CD14-positive monocyte (primary cell): ENCODE measurements around the gene TRIM49C. TPM values are rescaled to one million over a fixed set of nuclear protein-coding genes. Genes with fewer than 3 reads are reported as not detected.
"Not testable (repeated sequence)": the region's sequence is repeated elsewhere in the genome, so short reads cannot be mapped to it uniquely, and the experiment has no call there.

Experiments
- DNase-seq, 3 donors: peaks; one replicate each; pipeline ENCODE4 v3.0.0-alpha.2; 2011 to 2022
- H2AFZ ChIP-seq: 2 replicates; pipeline ENCODE4 v1.6.0; 2012; ENCODE audit warnings: mild to moderate bottlenecking, low read depth, low read length, inconsistent platforms; ENCODE audit not compliant: insufficient read depth, poor library complexity, severe bottlenecking
- H3K27ac ChIP-seq, 2 donors: 1 replicate in 1 of 2; 2 replicates in 1 of 2; pipeline ENCODE4 v1.5.1; 2012 to 2013; ENCODE audit warnings: low read length in 2 of 2, control low read depth in 1 of 2, inconsistent platforms in 1 of 2, low read depth in 1 of 2, mild to moderate bottlenecking in 1 of 2
- H3K27me3 ChIP-seq, 2 donors: one replicate each; pipeline versions ENCODE4 v1.6.0 to v1.6.1; 2011 to 2013; ENCODE audit warnings: low read length in 2 of 2; ENCODE audit not compliant: control insufficient read depth in 2 of 2, insufficient read depth in 2 of 2
- H3K36me3 ChIP-seq, 2 donors: replicated peaks in 1 of 2; 1 replicate in 1 of 2; 2 replicates in 1 of 2; pipeline versions ENCODE4 v1.5.1 to v1.6.1; 2012 to 2013; ENCODE audit warnings: low read length in 2 of 2, control low read depth in 1 of 2, inconsistent platforms in 1 of 2, mild to moderate bottlenecking in 1 of 2; ENCODE audit not compliant: insufficient read depth in 2 of 2, control insufficient read depth in 1 of 2
- H3K4me1 ChIP-seq, 2 donors: 1 replicate in 1 of 2; 2 replicates in 1 of 2; pipeline versions ENCODE4 v1.5.1 to v1.6.1; 2012 to 2013; ENCODE audit warnings: low read length in 2 of 2, control low read depth in 1 of 2, inconsistent platforms in 1 of 2, mild to moderate bottlenecking in 1 of 2, moderate library complexity in 1 of 2; ENCODE audit not compliant: insufficient read depth in 2 of 2, control insufficient read depth in 1 of 2
- H3K4me2 ChIP-seq: replicated peaks from 2 replicates; pipeline ENCODE3; 2012; ENCODE audit warnings: low read length, moderate library complexity, mild to moderate bottlenecking; ENCODE audit not compliant: poor library complexity, severe bottlenecking; ENCODE audit errors: extremely low read depth
- H3K4me3 ChIP-seq, 3 experiments: fragments of 200-600 bp in 1 of 3; sonication (generic) in 1 of 3; replicated peaks in 1 of 3; 1 replicate in 2 of 3; 2 replicates in 1 of 3; pipeline ENCODE4 v1.5.1; 2011 to 2013; ENCODE audit warnings: low read length in 3 of 3, mild to moderate bottlenecking in 3 of 3, control low read depth in 2 of 3, low read depth in 2 of 3, inconsistent platforms in 1 of 3, moderate library complexity in 1 of 3
- H3K79me2 ChIP-seq: 2 replicates; pipeline ENCODE4 v1.6.0; 2012; ENCODE audit warnings: mild to moderate bottlenecking, control low read depth, inconsistent platforms, low read length, moderate library complexity; ENCODE audit not compliant: insufficient read depth
- H3K9ac ChIP-seq: 2 replicates; pipeline ENCODE4 v1.6.0; 2017; ENCODE audit warnings: low read length, mild to moderate bottlenecking; ENCODE audit not compliant: insufficient read depth, poor library complexity, severe bottlenecking
- H3K9me3 ChIP-seq, 2 donors: replicated peaks in 1 of 2; 1 replicate in 1 of 2; 2 replicates in 1 of 2; pipeline versions ENCODE4 v1.5.1 to v1.6.1; 2012 to 2013; ENCODE audit warnings: low read length in 2 of 2, control low read depth in 1 of 2; ENCODE audit not compliant: control insufficient read depth in 1 of 2, insufficient read depth in 1 of 2
- H4K20me1 ChIP-seq: 2 replicates; pipeline ENCODE4 v1.6.0; 2012; ENCODE audit warnings: mild to moderate bottlenecking, low read length, control low read depth, moderate library complexity; ENCODE audit not compliant: insufficient read depth
- H3K27ac Mint-ChIP-seq, 7 donors: one replicate each; pipeline ENCODE4 v1.8.0; 2020; ENCODE audit warnings: mild to moderate bottlenecking in 7 of 7, mixed read lengths in 7 of 7, moderate library complexity in 6 of 7, inconsistent platforms in 2 of 7
- H3K27me3 Mint-ChIP-seq, 3 donors: one replicate each; pipeline ENCODE4 v1.8.0; 2021 to 2022; ENCODE audit warnings: low read depth in 3 of 3, mild to moderate bottlenecking in 3 of 3, mixed read lengths in 3 of 3, moderate library complexity in 3 of 3, inconsistent platforms in 1 of 3
- H3K36me3 Mint-ChIP-seq, 2 donors: one replicate each; pipeline ENCODE4 v1.8.0; 2020; ENCODE audit warnings: mixed read lengths in 2 of 2, inconsistent platforms in 1 of 2, mild to moderate bottlenecking in 1 of 2
- H3K4me1 Mint-ChIP-seq: one replicate; pipeline ENCODE4 v1.8.0; 2020; ENCODE audit warnings: mild to moderate bottlenecking, mixed read lengths
- H3K4me3 Mint-ChIP-seq, 2 donors: one replicate each; pipeline ENCODE4 v1.8.0; 2020; ENCODE audit warnings: mild to moderate bottlenecking in 2 of 2, mixed read lengths in 2 of 2, moderate library complexity in 1 of 2
- H3K9me3 Mint-ChIP-seq, 7 donors: one replicate each; pipeline ENCODE4 v1.8.0; 2020 to 2022; ENCODE audit warnings: mixed read lengths in 7 of 7, mild to moderate bottlenecking in 6 of 7, moderate library complexity in 6 of 7, inconsistent platforms in 2 of 7
- WGBS: methylation state at CpG from one replicate; pipeline ENCODE4 v1.1.5; 2013; ENCODE audit warnings: missing lambda C conversion rate; ENCODE audit not compliant: insufficient coverage; 5-methylcytosine and 5-hydroxymethylcytosine counted together
- intact Hi-C, 2 donors: fragments of 100-400 bp; cut with micrococcal nuclease; formaldehyde crosslinking; loops; one replicate each; pipeline versions ENCODE4 v1.15.0 to v1.15.1; 2023
- polyA plus RNA-seq, 3 donors: library from polyadenylated mRNA; depleted of rRNA in 1 of 3; unstranded in 2 of 3; stranded (reverse) in 1 of 3; fragments of 300-500 nt in 2 of 3; fragments of >200 nt in 1 of 3; fragmentation: Illumina TruSeq in 2 of 3; gene quantifications; 1 replicate in 2 of 3; 2 replicates in 1 of 3; pipeline ENCODE4 v1.2.3, GENCODE V29; 2012 to 2021
- small RNA-seq: library from RNA; depleted of rRNA; stranded (forward); fragments of <200 nt; gene quantifications from one replicate; pipeline ENCODE3, GENCODE V24; 2012; ENCODE audit warnings: low read depth; ENCODE audit not compliant: insufficient read length

Gene TRIM49C
- polyA plus RNA-seq, 3 donors = not detected

GRCh38 chr11:90053545-90053944 is 22.6 kb downstream of the TRIM49C start:
- H3K4me2 ChIP-seq, H3K79me2 ChIP-seq, H3K36me3 ChIP-seq, H3K4me3 ChIP-seq, H3K36me3 Mint-ChIP-seq, H3K4me1 Mint-ChIP-seq, H2AFZ ChIP-seq, H3K27ac Mint-ChIP-seq, DNase-seq, H4K20me1 ChIP-seq, H3K9me3 Mint-ChIP-seq, H3K4me3 Mint-ChIP-seq, H3K9ac ChIP-seq, H3K4me1 ChIP-seq, H3K27ac ChIP-seq, intact Hi-C loops, H3K9me3 ChIP-seq, H3K27me3 ChIP-seq: not testable (repeated sequence)
- no CpG with 5 or more reads among the region's 28 CpGs for WGBS
- H3K27me3 Mint-ChIP-seq = peaks cover 0 to 12% (median 0%) of the 10 kb centered on the region in 3 donors

DNA sequence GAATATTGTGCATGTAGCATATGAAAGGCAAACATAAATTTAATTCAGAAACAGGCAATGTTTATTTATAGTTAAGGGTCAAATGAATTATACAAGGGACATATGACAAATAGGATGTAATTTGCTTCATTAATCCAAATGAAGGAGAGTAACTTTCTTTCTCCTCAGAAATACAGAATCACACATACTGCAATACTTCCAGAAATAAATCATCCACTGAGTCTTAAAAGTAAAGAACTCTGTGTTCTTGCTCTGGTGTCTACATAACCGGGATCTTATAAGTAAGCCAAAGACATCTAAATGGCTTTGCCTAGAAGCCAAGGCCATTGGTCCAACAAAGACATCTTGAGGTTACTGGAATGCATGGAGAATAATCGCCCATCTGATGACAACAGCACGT is 54.7 kb downstream of the TRIM49C start, which contains the start of gene UBTFL1:
Gene UBTFL1, plus strand, starts transcription at position 301 of the 400 bp plus-strand sequence. Its CDS starts 0 bp downstream, at position 301.
- H3K4me3 Mint-ChIP-seq, intact Hi-C loops, H3K27me3 ChIP-seq, H3K9me3 ChIP-seq, H3K4me1 Mint-ChIP-seq, H3K9me3 Mint-ChIP-seq, H2AFZ ChIP-seq, DNase-seq, H3K4me2 ChIP-seq, H3K27ac ChIP-seq, H3K27me3 Mint-ChIP-seq, H3K4me1 ChIP-seq, H3K36me3 ChIP-seq, H3K79me2 ChIP-seq, H3K4me3 ChIP-seq, H3K9ac ChIP-seq, H4K20me1 ChIP-seq, H3K27ac Mint-ChIP-seq, H3K36me3 Mint-ChIP-seq: not testable (repeated sequence)
- WGBS = no CpG with 5 or more reads among the region's 3 CpGs

DNA sequence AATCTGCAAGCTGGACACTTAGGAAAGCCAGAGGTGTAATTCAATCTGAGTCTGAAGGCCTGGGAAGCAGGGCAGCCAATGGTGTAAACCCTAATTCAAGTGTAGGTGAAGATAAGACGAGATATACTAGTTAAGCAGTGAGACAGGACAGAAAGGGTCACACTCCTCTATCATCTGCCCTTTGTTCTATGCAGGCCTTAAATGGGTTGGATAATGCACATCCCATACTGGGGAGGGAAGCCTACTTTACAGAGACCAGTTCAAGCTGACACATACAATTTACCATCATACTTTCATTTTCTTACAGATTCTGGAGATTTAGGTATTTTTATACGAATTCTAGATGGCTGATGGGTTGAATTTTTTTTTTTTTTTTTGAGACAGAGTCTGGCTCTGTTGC is 57.8 kb downstream of the TRIM49C start:
- H3K36me3 ChIP-seq, H3K36me3 Mint-ChIP-seq, H3K4me2 ChIP-seq, H3K9me3 ChIP-seq, H3K79me2 ChIP-seq, DNase-seq, H3K27me3 Mint-ChIP-seq, H4K20me1 ChIP-seq, H3K27ac Mint-ChIP-seq, H3K9ac ChIP-seq, H3K4me1 Mint-ChIP-seq, H3K4me1 ChIP-seq, H3K4me3 ChIP-seq, intact Hi-C loops, H3K27me3 ChIP-seq, H3K4me3 Mint-ChIP-seq, H3K9me3 Mint-ChIP-seq, H2AFZ ChIP-seq, H3K27ac ChIP-seq: not testable (repeated sequence)
- no CpG with 5 or more reads among the region's 2 CpGs for WGBS

Small RNAs within 50 kb of the gene (small RNA-seq; reads per million reads assigned to genes)
- not detected for gene AP000827.1

Other genes starting within 250 kb of the TRIM49C start
- not detected for gene TRIM49, start 222.5 kb upstream of the TRIM49C start, polyA plus RNA-seq
- not detected for gene TRIM64B, start 152.6 kb upstream of the TRIM49C start, polyA plus RNA-seq
- gene TRIM49D1, start 108.9 kb upstream of the TRIM49C start, polyA plus RNA-seq = not detected
- gene TRIM49D2, start 107.0 kb upstream of the TRIM49C start, polyA plus RNA-seq = not detected
- gene TRIM64, start 65.1 kb upstream of the TRIM49C start, polyA plus RNA-seq = not detected
- not detected for gene UBTFL1, start 54.8 kb downstream of the TRIM49C start, polyA plus RNA-seq
- gene NAALAD2, start 103.6 kb downstream of the TRIM49C start, polyA plus RNA-seq = not detected
- gene CHORDC1, start 191.9 kb downstream of the TRIM49C start, polyA plus RNA-seq = 10 to 100 TPM in 1 of 3 donors, 1 to 10 TPM in 2; 4.2 to 15.4 (median 8.4) TPM